Raji (cell line): ENCODE measurements around the gene CCDC138.

ENCODE experiments used
- POLR2A ChIP-seq: IDR thresholded peaks from 2 replicates; pipeline ENCODE4 v1.6.1; 2011; ENCODE audit warnings: low read depth, low read length, control low read depth; ENCODE audit not compliant: insufficient read depth

The CCDC138 gene

DNA sequence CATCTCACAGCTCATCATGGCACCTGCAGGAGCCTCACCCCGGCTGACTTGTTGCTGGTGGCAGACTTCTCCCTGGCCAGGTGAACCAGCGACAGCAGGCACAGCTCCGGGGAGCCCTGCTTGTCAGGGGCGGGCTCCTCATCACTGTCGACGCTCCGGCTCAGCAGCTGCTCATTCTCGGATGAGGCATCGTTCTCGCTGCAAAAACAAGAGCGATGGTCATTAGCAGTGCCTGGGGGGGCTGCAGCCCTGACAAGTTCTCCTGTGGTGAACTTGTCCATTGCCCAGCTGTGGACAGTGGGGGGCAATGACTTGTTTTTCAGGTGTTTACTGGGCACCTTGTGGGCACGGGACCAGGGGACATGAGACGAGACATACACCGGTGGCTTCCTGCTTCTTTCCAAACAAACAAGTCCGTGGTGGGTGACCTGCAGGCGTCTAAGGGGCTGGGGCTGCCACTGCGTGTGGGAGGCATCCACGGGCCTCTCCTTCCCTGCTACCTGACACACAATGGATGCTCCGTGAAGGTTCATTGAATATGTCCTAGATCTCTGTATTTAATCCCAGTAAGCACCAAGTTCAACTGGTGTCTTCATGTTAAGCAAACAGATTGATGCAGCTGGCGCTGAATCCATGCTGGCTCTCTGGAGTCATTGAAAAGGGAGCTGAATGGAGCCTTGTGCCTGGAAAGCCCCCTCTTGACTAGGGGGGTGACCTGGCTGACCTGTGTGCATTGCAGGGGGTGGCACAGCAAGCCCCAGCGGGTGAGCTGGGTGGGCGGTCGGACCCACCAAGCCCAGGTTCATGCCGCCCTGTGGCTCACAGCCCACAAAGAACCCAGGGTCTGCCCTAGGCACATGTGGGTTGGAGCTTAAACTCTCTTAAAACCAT, 121.5 kb downstream of the CCDC138 start:
- TF ChIP-seq POLR2A, result no peak

DNA sequence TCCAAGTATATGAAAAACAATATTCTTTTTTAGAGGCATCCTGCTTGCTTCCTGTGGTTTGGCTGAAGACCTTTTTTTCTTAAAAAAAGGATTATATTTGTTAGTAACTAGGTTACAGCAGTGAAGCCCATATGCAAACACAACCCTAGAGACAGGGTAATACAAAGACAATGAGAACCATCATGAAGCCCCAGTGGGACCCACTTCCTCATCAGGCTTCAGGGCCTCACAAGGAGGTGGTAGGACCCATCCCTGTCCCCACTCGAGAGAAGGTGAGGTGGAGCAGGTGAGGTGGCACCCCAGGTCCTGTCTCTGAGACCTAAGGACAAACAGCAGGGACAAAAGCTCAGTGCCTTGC, 122.1 kb downstream of the CCDC138 start:
- TF ChIP-seq POLR2A, result no peak

GRCh38 chr2:108909275-108909823, 122.8 kb downstream of the CCDC138 start:
- no peak for TF ChIP-seq POLR2A

DNA sequence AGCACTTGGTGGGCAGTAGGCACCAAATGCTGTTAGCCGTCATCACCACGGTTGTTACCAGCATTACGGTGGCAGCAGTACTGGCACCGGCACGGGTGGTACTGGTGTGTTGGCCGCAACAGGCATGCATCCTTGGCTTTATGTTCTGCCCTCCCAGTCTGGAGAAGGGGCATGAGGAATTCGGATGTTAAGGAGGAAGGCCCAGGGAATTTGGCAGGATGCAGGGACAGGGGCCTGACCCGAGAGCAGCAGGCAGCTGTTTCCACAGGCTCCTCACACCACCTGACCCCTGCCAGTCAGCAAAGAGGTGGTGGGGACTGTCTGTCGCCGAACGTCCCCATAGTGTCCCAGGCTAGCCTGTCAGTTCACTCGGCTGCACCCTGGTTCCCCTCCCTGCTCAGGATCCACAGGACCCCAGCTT, 123.5 kb downstream of the CCDC138 start:
- TF ChIP-seq POLR2A, result no peak

DNA sequence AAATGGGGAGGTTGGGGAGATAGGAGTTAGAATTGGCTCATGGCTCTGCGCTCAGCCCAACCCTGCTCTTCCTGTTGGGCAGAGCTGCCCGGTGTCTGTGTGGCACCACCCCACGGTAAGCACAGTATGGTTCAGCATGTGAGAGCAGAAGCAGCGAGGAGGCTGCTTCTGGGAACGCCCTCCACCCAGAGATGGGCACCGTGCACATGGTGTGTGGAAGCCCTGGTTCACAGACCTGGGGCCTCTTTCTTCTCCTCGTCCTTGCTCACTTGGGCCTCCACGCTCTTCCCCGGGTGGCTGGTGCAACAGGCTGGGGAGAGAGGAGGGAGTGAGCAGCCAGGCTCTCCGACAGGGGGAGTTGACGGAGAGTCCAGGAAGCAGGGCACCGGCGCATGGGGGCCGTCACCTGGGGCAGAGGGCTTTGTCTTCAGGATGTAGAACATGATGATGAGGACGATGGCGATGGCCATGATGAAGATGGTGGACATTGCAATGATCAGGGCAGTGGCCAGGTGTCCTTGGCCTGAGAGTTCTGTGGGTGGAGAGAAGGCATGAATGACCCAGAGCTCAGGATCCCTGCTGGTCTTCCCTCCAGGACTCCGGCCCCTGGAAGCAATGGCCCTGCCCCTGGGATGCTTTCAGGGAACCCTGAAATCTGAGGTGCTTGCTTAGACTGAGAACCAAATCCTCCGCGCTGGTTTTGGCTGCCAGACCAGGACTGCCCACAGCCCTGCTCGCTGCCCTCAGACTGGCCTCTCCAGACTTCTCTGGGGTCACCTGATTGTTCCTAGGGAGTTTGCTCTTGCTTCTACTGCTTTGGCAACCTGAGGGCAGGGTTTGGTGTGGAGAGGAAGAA, 124.2 kb downstream of the CCDC138 start:
- no peak for TF ChIP-seq POLR2A

GRCh38 chr2:108911401-108911800, 124.8 kb downstream of the CCDC138 start:
- no peak for TF ChIP-seq POLR2A

DNA sequence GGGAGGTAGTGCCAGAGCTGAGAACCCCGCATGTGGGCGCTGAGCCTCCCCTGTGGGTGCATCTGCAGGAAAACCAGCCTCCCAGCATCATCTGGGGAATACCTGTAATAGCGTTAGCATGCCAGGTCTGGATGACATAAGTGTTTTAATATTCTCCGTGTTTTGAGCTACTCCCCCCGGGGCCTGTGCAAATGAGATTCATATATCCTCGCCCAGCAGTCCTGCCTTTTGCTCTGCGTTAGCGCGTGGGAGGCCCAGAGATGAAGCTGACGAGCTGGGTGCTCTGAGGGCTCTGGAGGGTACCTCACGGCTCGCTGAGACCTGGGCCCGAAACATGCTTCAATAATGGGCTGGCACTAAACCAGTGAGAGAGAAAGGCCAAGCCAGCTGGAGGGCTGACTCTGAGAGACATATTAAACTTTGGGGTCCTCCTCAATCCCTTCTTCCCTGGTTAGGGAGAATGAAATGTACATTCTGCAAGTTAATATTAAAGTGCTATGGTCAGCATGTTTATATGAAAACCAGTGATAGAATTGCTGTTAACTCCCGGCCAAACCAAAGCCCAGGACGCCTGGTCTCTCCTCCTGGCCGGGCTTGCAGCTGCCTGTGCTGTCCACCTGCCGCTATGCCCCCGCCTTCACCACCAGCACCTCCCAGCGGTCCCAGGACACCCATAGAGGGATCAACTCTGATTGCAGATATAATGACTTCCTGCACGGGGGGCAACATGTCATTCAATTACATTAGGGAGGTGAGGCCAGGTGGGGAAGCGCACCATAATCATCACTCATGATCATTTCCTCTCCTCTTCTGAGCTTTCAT, 125.4 kb downstream of the CCDC138 start:
- TF ChIP-seq POLR2A, result no peak

DNA sequence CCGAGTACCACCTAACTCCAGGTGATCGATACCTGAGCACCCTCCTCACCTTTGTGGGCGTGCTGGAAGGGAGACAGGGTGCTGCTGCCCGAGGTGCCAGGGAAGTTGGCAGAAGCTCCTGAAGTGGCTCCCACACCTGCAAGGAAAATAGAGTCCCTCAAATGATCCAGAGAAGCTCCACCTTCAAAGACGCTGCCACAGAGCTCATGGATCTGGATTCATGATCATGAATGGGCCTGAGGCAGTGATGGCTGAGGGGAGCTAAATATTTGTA, 126.0 kb downstream of the CCDC138 start:
- TF ChIP-seq POLR2A, result no peak

DNA sequence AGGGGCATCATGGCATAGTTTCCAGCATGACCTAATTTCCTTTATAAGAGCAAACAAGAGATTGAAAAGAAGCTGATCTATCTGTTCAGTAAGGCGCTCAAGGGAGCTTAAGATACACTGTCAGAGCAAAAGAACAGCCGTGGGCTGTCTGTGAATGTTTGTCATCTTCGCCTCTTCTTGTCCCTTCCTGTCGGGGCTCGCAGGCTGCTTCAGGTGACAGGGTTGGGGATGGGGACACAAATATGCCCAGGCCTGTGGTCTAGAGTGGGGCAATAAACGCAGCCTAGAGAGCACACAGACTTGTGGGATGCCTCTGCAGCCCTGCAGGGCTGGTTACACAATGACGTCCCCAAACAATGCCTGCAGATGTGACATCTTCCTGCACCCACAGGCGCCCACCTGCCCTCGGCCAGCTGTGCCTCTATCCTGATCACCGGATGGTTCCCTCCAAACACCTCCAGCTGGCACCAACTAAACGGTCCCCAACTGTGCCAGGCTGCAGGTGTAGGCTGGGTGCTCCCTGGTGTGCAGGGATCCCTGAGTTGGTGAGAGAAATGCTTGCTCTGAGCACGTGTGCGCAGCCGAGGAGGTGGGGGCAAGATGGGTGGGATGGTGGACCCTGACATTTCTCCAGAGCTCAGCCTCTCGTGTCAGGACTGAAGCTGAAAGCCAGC, 129.7 kb downstream of the CCDC138 start:
- TF ChIP-seq POLR2A, result no peak

GRCh38 chr2:108916796-108917421, 130.3 kb downstream of the CCDC138 start:
- TF ChIP-seq POLR2A, result no peak

DNA sequence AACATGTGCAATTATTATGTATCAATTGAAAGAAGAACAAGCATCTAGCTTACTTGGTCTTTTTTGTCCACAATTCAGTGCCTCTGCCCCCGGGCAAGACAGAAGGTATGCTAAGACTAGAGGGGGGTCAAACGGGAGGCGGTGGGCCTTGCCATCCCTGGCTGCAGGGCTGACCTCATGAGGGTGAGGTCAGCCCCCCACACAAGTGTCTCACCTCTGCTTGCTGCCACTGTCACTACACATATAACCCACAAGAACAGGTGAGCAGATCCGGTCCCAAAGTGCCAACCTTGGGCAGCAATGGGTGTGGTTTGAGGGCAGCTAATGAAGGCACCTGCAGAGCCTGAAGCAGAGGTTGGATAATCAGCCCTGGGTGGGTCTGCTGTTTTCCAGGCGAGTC, 131.0 kb downstream of the CCDC138 start:
- no peak for TF ChIP-seq POLR2A

DNA sequence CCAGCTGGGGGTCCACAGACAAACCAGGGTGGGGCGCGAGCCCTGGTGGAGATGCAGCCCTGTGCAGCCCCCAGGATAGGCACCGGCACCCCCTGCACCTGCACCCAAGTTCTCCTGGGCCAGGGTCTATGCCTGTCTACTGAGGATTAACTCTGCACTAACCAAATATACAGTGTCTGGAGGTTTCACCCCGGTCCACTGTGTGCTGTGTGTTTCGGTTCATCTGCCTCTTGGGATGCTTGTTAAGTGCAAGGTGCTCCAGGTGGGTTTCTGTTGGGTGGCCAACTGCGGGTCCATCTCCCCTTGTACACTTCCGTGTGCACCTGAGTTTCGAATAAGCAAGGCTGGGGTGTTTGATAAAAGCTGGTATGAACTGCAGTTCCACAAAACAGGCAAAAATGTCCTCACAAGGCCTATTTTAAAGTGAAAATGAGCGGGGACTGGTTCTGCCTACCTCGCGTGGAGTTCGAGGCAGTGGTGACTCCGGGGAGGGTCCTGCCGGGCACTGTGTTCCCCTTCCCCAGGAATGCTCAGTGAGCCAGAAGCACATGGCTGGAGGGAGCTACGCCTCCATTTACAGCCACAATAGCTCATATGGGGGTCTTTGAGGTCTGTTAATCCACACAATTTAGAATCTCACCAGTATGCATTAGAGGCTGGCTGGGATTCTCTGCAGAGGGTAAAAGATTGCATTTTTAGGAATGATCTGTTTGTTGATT, 131.7 kb downstream of the CCDC138 start:
- TF ChIP-seq POLR2A, result no peak

- no peak for TF ChIP-seq POLR2A
Measured at GRCh38 chr2:108918941-108919341, 132.4 kb downstream of the CCDC138 start.
